ENCODE measurements around the gene ARL4D. TPM values are rescaled to one million over a fixed set of nuclear protein-coding genes. Genes with fewer than 3 reads are reported as not detected.
"Not testable (repeated sequence)": the region's sequence is repeated elsewhere in the genome, so short reads cannot be mapped to it uniquely, and the experiment has no call there.

ARL4D gene
- total and polyA plus RNA-seq, 2 donors (not counting 1 experiment from before 2014, with no cell fraction given), result 11.3 to 14.5 TPM

GRCh38 chr17:43394696-43395095 is 4.1 kb upstream of the ARL4D start:
- not testable (repeated sequence) for H3K9me3 Mint-ChIP-seq (ENCODE audit: insufficient read depth); ATAC-seq (ENCODE audit: low read depth); H3K4me3 ChIP-seq (ENCODE audit: control extremely low read depth in 1 of 5, extremely low read depth in 1 of 5, insufficient read depth in 1 of 5, low read depth in 2 of 5, low read length in 4 of 5); DNase-seq; H3K79me2 ChIP-seq (ENCODE audit: control insufficient read depth, insufficient read depth, low read length); H3K4me2 ChIP-seq (replicated peaks; ENCODE audit: low read depth, low read length, poor library complexity, severe bottlenecking); H3K4me3 Mint-ChIP-seq; H3K27ac ChIP-seq (ENCODE audit: low read length in 2 of 2); H3K36me3 ChIP-seq (replicated peaks in 1 of 2; ENCODE audit: control extremely low read depth in 1 of 2, control insufficient read depth in 1 of 2, extremely low read depth in 1 of 2, insufficient read depth in 2 of 2, low read length in 1 of 2); H3K9me3 ChIP-seq (ENCODE audit: control extremely low read depth in 1 of 3, control insufficient read depth in 2 of 3, insufficient read depth in 1 of 3, low read length in 2 of 3); H3K27me3 Mint-ChIP-seq; H4K20me1 ChIP-seq (ENCODE audit: control insufficient read depth, insufficient read depth, low read length, poor library complexity, severe bottlenecking); H3K27me3 ChIP-seq (replicated peaks in 1 of 4; ENCODE audit: control extremely low read depth in 1 of 4, control insufficient read depth in 3 of 4, insufficient read depth in 4 of 4, low read length in 3 of 4); H3K9ac ChIP-seq (ENCODE audit: low read length); H3K27ac Mint-ChIP-seq
- Histone ChIP-seq H2AFZ (ENCODE audit: insufficient read depth, low read depth, low read length, poor library complexity, severe bottlenecking) (peak overlapping the region; percentile 32), H3K4me1 (ENCODE audit: control insufficient read depth in 2 of 2, insufficient read depth in 2 of 2, low read length in 2 of 2) (peaks cover 26 to 51% of the 10 kb centered on the region in 2 donors)
- H3K4me1 Mint-ChIP-seq, result peaks cover 43% of the 10 kb centered on the region
- intact Hi-C loops (cut with micrococcal nuclease), result loop anchor here (1.0 to 10.0 kb wide), 2 partner anchors 89 to 180 kb away; partner anchors contain the start of gene DHX8
- ChIA-PET POLR2A (interaction anchor here (0.8 to 4.3 kb wide), 5 partner anchors 10 to 89 kb away, joined by 4 to 51 read pairs (median 6); partner anchors contain the start of gene DHX8), CTCF (interaction anchor here (0.6 to 11.5 kb wide), 23 partner anchors 9 to 388 kb away, joined by 3 to 218 read pairs (median 5); partner anchors contain the start of genes DHX8 and IFI35)
- WGBS (ENCODE audit: insufficient coverage), result 86% methylated on average over 4 of the region's 12 CpGs

- H3K4me1 Mint-ChIP-seq, result peaks cover 45% of the 10 kb centered on the region
- H3K79me2 ChIP-seq (ENCODE audit: control insufficient read depth, insufficient read depth, low read length), result peaks cover 8% of the 10 kb centered on the region
- ChIA-PET POLR2A (interaction anchor here (0.7 to 4.3 kb wide), 4 partner anchors 27 to 227 kb away, joined by 3 to 51 read pairs (median 10); partner anchors contain the start of gene DHX8), CTCF (interaction anchor here (1.0 to 11.5 kb wide), 9 partner anchors 8 to 389 kb away, joined by 3 to 218 read pairs (median 8); partner anchors contain the start of genes DHX8 and IFI35)
- ATAC-seq (ENCODE audit: low read depth) (no peak), DNase-seq (no peak)
- peak overlapping the region; percentile 50 for H3K27ac Mint-ChIP-seq
- 97% methylated on average over 5 of the region's 6 CpGs for WGBS (ENCODE audit: insufficient coverage)
- peaks cover 28 to 52% of the 10 kb centered on the region in 2 donors for H3K4me1 ChIP-seq (ENCODE audit: control insufficient read depth in 2 of 2, insufficient read depth in 2 of 2, low read length in 2 of 2)
- intact Hi-C loops (cut with micrococcal nuclease), result loop anchor here (10.0 kb wide), 1 partner anchor 180 kb away; no protein-coding TSS in a partner anchor
- no peak overlapping the region for H3K9ac ChIP-seq (ENCODE audit: low read length)
- H3K4me2 ChIP-seq (replicated peaks; ENCODE audit: low read depth, low read length, poor library complexity, severe bottlenecking), result no peak overlapping the region
- TF ChIP-seq EZH2 (IDR thresholded peaks at IDR 0.05; ENCODE audit: borderline replicate concordance, insufficient read depth, low read depth, low read length, poor library complexity, severe bottlenecking) (no peak), CTCF (IDR thresholded peaks at IDR 0.05) (no peak)
- no peaks in the 10 kb centered on the region for H3K9me3 ChIP-seq (ENCODE audit: control extremely low read depth in 1 of 3, control insufficient read depth in 2 of 3, insufficient read depth in 1 of 3, low read length in 2 of 3)
- no peaks in the 10 kb centered on the region for H3K9me3 Mint-ChIP-seq (ENCODE audit: insufficient read depth)
- H3K27me3 ChIP-seq (replicated peaks in 1 of 4; ENCODE audit: control extremely low read depth in 1 of 4, control insufficient read depth in 3 of 4, insufficient read depth in 4 of 4, low read length in 3 of 4), result no peaks in the 10 kb centered on the region
- peak overlapping the region; percentile 32 for H2AFZ ChIP-seq (ENCODE audit: insufficient read depth, low read depth, low read length, poor library complexity, severe bottlenecking)
- H4K20me1 ChIP-seq (ENCODE audit: control insufficient read depth, insufficient read depth, low read length, poor library complexity, severe bottlenecking), result no peaks in the 10 kb centered on the region
- H3K4me3 Mint-ChIP-seq, result no peak overlapping the region
- no peak overlapping the region for H3K27ac ChIP-seq (ENCODE audit: low read length in 2 of 2)
- H3K36me3 ChIP-seq (replicated peaks in 1 of 2; ENCODE audit: control extremely low read depth in 1 of 2, control insufficient read depth in 1 of 2, extremely low read depth in 1 of 2, insufficient read depth in 2 of 2, low read length in 1 of 2), result no peaks in the 10 kb centered on the region
- no peak overlapping the region for H3K4me3 ChIP-seq (ENCODE audit: control extremely low read depth in 1 of 5, extremely low read depth in 1 of 5, insufficient read depth in 1 of 5, low read depth in 2 of 5, low read length in 4 of 5)
- no peaks in the 10 kb centered on the region for H3K27me3 Mint-ChIP-seq
These were observed 3.6 kb upstream of the ARL4D start for GRCh38 chr17:43395165-43395564.
